Measurements from ENCODE around the gene DNAJC11.

DNAJC11 gene

DNA sequence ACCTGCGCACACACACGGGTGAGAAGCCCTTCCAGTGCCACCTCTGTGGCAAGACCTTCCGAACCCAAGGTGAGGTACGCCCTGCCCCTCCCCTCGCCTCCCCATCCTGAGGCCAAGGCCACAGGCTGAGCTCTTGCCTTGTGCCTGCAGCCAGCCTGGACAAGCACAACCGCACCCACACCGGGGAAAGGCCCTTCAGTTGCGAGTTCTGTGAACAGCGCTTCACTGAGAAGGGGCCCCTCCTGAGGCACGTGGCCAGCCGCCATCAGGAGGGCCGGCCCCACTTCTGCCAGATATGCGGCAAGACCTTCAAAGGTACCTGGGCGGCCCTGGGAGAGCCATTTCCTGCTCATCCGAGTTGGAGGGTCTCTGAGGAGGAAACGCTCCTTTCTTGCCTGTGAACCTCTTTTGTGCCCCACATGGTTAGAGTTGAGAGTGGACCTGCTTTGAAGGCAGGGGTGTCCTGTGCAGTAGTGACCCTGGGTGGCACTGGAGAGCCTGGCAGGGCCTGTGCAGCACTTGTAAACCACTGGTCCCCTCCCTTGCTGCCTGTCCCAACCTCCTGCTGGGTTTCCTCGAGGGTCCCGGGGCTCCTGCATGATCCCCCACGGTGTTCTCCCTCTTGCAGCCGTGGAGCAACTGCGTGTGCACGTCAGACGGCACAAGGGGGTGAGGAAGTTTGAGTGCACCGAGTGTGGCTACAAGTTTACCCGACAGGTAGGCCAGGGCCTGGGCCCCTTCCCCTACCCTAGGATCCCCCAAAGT lies 113.3 kb downstream of the DNAJC11 start:
- no peak for DNase-seq (ENCODE audit: low read depth)
- no peak overlapping the region for H3K4me3 ChIP-seq (ENCODE audit: low read depth, low read length)
- TF ChIP-seq, protein P1, sequence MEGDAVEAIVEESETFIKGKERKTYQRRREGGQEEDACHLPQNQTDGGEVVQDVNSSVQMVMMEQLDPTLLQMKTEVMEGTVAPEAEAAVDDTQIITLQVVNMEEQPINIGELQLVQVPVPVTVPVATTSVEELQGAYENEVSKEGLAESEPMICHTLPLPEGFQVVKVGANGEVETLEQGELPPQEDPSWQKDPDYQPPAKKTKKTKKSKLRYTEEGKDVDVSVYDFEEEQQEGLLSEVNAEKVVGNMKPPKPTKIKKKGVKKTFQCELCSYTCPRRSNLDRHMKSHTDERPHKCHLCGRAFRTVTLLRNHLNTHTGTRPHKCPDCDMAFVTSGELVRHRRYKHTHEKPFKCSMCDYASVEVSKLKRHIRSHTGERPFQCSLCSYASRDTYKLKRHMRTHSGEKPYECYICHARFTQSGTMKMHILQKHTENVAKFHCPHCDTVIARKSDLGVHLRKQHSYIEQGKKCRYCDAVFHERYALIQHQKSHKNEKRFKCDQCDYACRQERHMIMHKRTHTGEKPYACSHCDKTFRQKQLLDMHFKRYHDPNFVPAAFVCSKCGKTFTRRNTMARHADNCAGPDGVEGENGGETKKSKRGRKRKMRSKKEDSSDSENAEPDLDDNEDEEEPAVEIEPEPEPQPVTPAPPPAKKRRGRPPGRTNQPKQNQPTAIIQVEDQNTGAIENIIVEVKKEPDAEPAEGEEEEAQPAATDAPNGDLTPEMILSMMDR (IDR thresholded peaks at IDR 0.05; ENCODE audit: insufficient read depth, low read depth, low read length, missing control alignments), result no peak

DNA sequence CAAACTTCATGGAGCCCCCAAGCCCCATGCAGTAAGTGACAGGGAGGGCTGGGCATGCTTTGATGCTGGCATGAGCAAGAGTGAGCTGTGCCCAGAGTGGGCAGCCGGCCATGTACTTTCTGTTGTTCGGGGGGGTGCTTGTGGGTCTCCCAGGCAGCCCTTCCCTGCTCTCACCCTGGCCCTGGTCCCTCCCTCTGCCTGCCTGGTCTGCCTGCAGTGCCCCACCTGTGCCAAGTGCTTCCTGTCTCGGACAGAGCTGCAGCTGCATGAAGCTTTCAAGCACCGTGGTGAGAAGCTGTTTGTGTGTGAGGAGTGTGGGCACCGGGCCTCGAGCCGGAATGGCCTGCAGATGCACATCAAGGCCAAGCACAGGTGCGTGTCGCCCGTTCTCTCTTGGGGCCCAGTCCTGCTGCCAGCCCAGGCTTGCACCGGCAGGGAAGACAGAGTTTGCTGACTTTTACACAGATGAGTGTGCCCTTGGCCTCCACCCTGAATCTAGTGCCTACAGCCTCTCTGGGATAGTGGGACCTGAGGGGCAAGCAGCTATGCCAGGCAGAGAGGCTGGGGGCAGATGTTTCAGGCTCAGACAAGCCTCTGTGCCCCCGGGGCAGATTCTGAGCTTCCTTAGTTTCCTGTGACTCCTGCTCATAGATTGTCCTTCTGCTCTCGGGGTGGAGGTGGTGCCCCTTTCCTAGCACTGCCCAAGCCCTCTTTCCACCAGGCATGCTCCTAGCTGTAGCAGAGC lies 114.2 kb downstream of the DNAJC11 start:
- TF ChIP-seq, protein P1 (IDR thresholded peaks at IDR 0.05; ENCODE audit: insufficient read depth, low read depth, low read length, missing control alignments), result no peak
- H3K4me3 ChIP-seq (ENCODE audit: low read depth, low read length), result no peak overlapping the region
- DNase-seq (ENCODE audit: low read depth), result no peak

DNA sequence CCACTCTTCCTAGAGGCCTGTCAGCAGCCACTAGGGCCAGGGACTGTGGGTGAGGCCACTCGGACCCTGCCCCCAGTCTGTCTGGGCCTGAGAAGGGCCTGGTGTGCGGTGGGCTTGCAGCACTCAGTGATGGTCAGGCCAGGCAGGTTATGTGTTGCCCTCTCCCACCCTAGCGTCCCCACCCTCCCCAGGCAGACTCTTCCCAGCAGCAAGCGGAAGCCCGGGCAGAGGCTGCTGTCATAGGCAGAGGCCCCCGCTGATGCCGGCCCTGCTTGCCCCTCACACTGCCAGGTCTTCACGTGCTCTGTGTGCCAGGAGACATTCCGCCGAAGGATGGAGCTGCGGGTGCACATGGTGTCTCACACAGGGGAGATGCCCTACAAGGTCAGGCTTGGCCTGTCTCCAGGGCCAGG lies 115.2 kb downstream of the DNAJC11 start:
- no peak for DNase-seq (ENCODE audit: low read depth)
- H3K4me3 ChIP-seq (ENCODE audit: low read depth, low read length), result no peak overlapping the region
- TF ChIP-seq, protein P1 (IDR thresholded peaks at IDR 0.05; ENCODE audit: insufficient read depth, low read depth, low read length, missing control alignments), result no peak

DNA sequence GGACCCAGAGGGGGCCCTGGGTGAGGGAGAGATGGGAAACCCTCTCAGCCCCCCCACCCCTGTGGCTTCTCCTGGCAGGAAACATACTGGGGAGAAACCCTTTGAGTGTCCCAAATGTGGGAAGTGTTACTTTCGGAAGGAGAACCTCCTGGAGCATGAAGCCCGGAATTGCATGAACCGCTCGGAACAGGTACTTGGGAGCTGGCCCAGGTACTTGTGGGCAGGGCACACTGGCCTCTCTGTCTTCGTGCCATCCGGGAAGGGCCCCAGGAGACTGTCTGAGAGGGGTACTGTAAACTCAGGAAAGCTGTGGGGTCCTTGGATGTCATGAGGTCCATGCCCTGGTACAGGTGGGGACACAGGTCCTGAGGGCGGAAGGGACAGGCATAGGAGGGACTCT lies 115.8 kb downstream of the DNAJC11 start:
- no peak for DNase-seq (ENCODE audit: low read depth)
- no peak overlapping the region for H3K4me3 ChIP-seq (ENCODE audit: low read depth, low read length)
- TF ChIP-seq, protein P1 (IDR thresholded peaks at IDR 0.05; ENCODE audit: insufficient read depth, low read depth, low read length, missing control alignments), result no peak

DNA sequence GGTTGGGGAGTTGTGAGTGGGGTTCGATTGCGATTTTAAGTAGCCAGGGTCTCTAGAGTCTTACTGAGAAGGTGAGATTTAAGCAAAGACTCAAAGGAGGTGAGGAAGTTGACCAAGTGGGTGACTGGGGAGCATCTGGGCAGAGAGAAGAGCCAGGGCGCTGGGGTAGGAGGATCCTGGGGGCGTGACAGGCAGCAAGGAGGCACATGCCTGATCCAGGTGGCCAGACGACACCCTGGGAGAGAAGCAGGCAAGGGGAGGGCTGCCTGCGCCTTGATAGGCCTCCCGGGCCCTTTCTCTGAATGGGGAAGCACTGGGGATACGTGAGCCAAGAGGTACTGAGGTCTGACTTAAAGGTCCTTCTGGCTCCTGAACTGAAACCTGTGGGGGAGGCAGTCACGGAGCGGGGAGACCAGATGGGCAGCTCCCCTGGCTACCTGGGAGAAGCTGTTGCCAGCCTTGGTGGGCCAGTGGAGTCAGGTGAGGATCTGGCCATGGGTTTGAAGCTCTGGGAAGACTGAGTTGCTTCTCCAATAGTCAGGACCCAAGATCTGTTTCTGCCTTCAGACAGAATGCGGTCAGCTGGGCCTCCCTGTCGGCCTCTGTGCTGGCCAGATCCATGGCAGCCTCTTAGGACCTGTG lies 116.4 kb downstream of the DNAJC11 start:
- H3K4me3 ChIP-seq (ENCODE audit: low read depth, low read length), result no peak overlapping the region
- DNase-seq (ENCODE audit: low read depth), result no peak
- TF ChIP-seq, protein P1 (IDR thresholded peaks at IDR 0.05; ENCODE audit: insufficient read depth, low read depth, low read length, missing control alignments), result no peak

Data from GM12865 (cell line).